Retina (tissue), 1 donor: ENCODE data around the gene FAM171A1.
A peak's percentile ranks its signal among the peaks of the same experiment; 100 is the strongest.

Experiments used
- DNase-seq: peaks from one replicate; pipeline ENCODE4 v3.0.0-alpha.2; 2016

Gene FAM171A1

GRCh38 chr10:15201589-15202300, 169.3 kb downstream of the FAM171A1 start:
- no peak for DNase-seq

DNA sequence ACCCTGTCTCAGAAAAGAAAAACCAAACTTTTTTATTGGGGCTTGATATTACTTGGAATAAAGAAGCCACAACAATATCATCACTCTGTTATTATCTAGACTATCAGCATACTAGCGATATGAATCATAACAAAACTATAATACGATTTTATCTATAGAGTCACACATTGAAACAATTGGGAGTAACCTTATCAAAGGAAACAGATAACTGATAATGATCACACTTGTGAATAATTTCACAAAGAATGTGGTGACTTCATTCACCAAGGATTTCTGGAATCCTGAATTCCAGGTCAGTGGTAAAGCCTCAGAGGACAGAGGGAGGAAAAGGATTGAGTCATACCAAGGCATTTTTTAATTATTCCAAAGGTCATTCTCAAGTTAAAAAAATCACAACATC, 170.5 kb downstream of the FAM171A1 start:
- DNase-seq, result no peak

- DNase-seq, result no peak
These were observed 173.2 kb downstream of the FAM171A1 start for GRCh38 chr10:15197911-15198310.

GRCh38 chr10:15197276-15197675, 173.8 kb downstream of the FAM171A1 start:
- DNase-seq, result no peak

DNA sequence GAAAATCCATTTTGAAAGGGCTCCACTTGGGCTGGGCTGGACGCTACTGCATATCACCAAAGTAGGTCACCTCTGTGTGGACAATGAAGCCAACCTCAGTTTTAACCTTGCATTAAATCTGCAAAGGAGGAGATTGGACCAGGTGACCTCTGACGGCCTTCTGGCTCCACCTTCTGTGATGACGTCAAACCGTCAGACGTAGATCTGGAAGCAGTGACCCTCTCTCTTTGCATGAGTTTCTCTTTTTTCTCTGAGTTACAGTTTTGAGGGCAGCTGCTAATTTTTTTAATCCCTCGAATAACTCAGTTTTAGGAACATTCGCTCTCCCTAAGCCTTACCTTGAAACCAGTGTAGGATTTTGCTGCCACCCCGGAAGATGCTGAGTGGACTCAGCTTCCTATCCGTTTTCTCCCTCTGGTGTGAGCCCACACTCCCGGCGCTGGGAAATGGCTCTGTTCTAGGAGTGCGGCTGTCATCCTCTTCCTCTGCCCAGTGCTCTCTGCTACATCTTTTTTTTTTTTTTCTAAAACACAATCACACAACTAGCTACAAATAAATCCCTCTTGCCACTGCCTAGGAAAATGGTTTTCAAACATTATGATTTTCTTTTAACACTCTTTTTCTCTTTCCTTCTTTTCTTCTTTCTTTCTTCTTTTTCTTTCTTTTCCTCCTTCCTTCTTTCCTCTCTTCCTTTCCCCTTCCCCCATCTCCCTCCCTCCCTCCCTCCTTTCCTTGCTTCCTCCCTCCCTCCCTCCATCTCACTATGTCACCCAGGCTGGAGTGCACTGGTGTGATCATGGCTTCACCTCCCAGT, 174.9 kb downstream of the FAM171A1 start:
- no peak for DNase-seq

- DNase-seq, result no peak
These were observed 181.8 kb downstream of the FAM171A1 start for GRCh38 chr10:15189133-15189885.

GRCh38 chr10:15188603-15189002, 182.5 kb downstream of the FAM171A1 start:
- DNase-seq, result no peak

GRCh38 chr10:15183689-15184481, 187.2 kb downstream of the FAM171A1 start:
- DNase-seq, result no peak

DNA sequence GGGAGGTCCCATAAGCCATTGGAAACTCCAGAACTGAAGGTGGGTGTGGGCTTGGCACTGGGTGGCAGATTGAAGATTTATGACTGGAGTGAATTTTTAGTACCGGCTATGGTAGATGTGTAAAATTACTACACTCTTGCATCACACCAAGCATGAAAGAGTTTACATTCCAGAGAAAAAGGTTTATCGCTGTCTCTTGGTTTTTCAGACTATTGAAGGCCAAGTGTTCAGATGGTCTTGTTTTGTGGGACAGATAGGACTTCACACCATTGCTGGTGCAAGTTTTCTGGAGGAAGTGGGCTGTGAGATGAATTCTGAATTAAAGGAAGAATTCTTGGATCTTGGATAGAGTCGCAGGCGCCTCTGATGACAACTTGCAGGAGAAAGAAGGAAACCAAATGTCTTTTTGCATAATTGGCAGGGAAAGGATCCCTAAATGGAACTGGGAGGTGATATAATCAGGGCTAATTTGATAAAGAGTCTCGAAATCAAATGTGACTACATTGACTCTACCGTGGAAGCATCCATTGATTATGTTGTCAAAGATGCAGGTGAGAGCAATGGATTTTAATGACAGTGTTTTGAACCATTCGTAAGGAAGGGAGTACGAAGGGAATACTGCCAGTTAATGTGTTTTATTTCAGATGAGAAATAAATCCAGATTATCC, 188.4 kb downstream of the FAM171A1 start:
- no peak for DNase-seq

GRCh38 chr10:15181576-15182156, 189.4 kb downstream of the FAM171A1 start:
- no peak for DNase-seq

DNA sequence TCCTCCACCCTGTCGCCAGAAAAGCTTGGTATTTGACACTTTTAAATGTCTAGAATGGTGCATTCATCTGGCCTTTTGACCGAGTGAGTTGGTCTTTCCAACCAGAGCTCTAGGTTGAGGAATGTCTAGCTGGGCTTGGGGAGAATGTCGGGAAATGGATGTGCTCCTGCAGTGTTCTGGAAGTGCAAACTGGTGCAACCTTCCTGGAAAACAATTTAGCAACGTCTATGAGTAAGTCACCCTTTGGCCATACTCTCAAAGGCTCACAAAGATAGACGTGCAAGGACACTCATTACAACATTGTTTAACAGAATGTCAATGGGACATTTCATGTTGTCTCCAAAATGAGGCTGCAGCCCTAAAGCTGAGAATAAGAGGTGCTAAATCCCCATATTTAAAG, 190.4 kb downstream of the FAM171A1 start:
- DNase-seq, result no peak

DNA sequence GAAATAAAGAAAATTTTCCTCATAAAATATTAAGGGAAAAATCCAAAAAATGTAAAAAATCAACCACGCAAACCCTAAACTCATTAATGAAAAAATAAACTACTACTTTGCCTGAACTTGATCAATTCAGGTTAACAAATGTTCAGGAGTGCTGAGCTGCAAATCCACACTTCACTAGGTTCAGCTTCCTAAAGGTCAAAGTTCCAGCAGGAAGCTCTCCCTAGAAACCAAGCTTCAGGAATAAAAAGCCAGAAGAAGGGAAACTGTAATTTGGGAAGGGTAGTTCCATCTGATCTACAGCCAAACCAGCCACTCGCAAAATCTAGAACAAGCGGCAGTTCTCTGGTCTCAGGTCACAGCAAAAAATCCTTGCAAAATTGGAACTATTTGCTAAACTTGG, 194.8 kb downstream of the FAM171A1 start:
- DNase-seq, result no peak

DNA sequence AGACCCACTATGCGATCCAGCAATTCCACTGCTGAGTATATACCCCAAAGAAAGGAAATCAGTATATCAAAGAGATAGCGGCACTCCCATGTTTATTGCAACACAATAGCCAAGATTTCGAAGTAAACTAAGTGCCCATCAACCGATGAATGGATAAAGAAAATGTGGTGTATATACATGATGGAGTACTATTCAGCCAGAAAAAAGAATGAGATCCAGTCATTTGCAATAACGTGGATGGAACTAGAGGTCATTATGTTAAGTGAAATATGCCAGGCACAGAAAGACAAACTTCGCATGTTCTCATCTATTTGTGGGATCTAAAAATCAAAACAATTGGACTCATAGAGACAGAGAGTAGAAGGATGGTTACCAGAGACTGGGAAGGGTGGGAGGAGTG, 195.5 kb downstream of the FAM171A1 start:
- no peak for DNase-seq

- DNase-seq, result no peak
These were observed 198.7 kb downstream of the FAM171A1 start for GRCh38 chr10:15172306-15172840.

GRCh38 chr10:15169555-15170401, 201.3 kb downstream of the FAM171A1 start:
- DNase-seq, result no peak

DNA sequence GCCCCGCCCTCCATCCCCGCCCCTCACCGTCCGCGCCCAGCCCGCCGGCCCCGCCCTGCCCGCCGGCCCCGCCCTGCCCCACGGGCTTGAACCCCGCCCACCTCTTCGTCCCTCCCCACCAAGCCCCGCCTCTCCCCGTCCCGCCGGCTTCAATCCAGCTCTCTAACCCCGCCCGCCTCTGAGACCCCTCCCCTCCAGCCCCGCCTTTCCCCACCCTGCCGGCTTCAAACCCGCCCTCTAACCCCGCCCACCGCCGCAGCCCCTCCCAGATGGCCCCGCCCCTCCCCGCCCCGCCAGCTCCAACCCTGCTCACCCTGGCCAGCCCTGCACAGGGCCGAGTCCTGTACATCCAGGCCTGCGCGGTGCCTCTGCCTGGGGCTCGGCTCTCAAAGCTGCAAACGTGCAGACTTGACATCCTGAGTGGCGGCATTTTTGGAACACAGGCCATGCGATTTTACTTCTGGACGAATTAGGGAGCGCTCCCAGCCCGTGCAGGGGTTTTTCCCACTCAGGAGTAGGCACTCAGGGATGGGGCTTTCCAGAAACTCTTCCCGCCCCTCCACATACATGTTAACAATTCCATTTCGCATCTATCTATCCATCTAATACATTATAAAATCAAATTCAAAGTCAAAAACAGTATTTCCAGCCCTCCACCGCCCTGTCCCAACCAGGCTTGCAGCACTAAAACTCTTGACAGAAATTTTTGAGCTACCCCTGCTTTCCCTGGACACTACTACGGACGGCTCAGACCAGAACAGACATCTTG, 202.1 kb downstream of the FAM171A1 start:
- DNase-seq, result peak; percentile 75

DNA sequence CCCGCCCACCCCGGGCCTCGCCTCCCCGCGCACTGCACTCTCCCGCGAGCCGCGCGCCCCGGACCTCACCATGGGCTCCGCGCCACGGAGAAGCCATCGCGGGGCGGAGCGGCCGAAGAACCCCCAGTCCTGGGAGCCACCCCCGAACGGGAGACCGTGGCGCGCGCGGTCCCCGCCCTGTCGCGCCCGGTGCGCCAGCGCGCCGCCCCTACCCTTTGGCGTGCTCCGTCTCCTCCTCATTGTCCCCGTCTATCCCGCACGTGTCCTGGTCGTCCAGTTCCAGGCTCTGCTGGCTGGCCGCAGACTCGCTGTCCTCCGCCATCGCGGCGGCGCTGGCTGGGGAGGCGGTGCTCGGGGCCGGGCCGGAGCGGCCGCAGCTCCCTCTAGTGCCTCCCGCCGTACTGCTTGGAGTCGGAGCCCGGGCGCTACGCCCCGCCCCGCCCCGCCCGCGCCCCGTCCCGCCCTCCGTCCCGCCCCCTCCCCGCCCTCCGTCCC, 202.8 kb downstream of the FAM171A1 start, which contains the start of gene NMT2:
NMT2 (minus strand) TSS at position 403 of the 495 bp plus-strand sequence; CDS start at position 322, 81 bp downstream.
- DNase-seq, result peak; percentile 92

DNA sequence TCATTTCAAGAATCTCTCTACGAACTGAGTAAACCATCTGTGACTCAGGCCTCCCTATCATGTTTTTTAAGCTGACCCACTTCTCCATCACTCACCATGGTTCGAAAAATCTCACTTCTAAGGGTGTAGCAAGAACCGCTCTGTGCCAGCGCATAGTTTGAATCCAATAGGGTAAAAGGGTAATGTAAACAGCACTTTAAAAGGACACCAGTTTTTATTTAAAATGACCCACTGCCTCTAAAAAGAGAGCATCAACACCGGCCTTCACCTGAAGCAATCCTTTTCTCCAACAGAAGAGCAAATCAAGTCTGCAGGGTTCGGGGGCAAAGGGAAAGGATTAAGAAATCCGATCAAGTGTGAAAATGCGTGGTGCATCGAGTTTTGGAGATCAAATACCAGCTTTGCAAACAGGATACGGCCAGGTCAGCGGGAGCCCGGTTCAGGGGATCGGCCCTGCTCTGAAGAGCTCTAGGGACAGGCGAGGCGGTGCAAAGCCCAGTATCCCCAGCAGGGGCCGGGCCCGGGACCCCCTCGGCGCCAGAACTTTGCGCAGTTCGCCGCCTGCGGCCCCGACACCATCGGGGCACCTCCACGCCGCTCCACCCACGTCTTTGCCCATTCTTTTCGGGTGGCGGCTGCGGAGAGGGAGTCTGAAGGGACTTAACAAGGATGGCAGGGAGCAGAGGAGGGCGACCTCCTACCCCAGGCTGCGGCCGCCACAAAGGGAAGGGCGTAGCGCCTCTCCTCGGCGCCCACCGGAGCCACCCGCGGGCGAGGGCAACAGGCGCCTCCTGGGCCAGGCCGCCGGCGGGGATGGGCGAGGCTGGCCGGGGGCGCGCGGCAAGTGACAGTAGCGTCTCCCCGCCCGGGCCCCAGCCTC, 203.4 kb downstream of the FAM171A1 start:
- peak; percentile 89 for DNase-seq
